ENCODE measurements around the gene MAP2. TPM values are rescaled to one million over a fixed set of nuclear protein-coding genes. Genes with fewer than 3 reads are reported as not detected.
A peak's percentile ranks its signal among the peaks of the same experiment; 100 is the strongest.

The MAP2 gene
- total RNA-seq, 1 donor from 2014 or later = 6.9 TPM

- DNase-seq (ENCODE audit: low spot score in 2 of 2, unreplicated experiment in 2 of 2) = no peak
- peaks cover 34% of the 10 kb centered on the region for H3K9me3 Mint-ChIP-seq
- peaks cover 11% of the 10 kb centered on the region for H3K36me3 Mint-ChIP-seq
- H3K27ac Mint-ChIP-seq = peak overlapping the region; percentile 28
- TF ChIP-seq CTCF (IDR thresholded peaks at IDR 0.05; ENCODE audit: unreplicated experiment) = no peak
- H3K4me3 Mint-ChIP-seq = no peak overlapping the region
- H3K4me1 Mint-ChIP-seq = peaks cover 13% of the 10 kb centered on the region
- H3K27me3 Mint-ChIP-seq (ENCODE audit: low read depth) = no peaks in the 10 kb centered on the region
These were observed 72.2 kb downstream of the MAP2 start for GRCh38 chr2:209495855-209496585.

- H3K27me3 Mint-ChIP-seq (ENCODE audit: low read depth) = no peaks in the 10 kb centered on the region
- DNase-seq (ENCODE audit: low spot score in 2 of 2, unreplicated experiment in 2 of 2) = no peak
- H3K4me1 Mint-ChIP-seq = peaks cover 18% of the 10 kb centered on the region
- peak overlapping the region; percentile 28 for H3K27ac Mint-ChIP-seq
- no peak for TF ChIP-seq CTCF (IDR thresholded peaks at IDR 0.05; ENCODE audit: unreplicated experiment)
- H3K4me3 Mint-ChIP-seq = no peak overlapping the region
- H3K9me3 Mint-ChIP-seq = peaks cover 29% of the 10 kb centered on the region
- peaks cover 5% of the 10 kb centered on the region for H3K36me3 Mint-ChIP-seq
These were observed 72.7 kb downstream of the MAP2 start for GRCh38 chr2:209496586-209496982.

GRCh38 chr2:209498614-209499013, 74.8 kb downstream of the MAP2 start:
- peaks cover 12% of the 10 kb centered on the region for H3K9me3 Mint-ChIP-seq
- TF ChIP-seq CTCF (IDR thresholded peaks at IDR 0.05; ENCODE audit: unreplicated experiment) = no peak
- peaks cover 23% of the 10 kb centered on the region for H3K4me1 Mint-ChIP-seq
- no peak overlapping the region for H3K4me3 Mint-ChIP-seq
- DNase-seq (ENCODE audit: low spot score in 2 of 2, unreplicated experiment in 2 of 2) = no peak
- peaks cover 5% of the 10 kb centered on the region for H3K36me3 Mint-ChIP-seq
- H3K27me3 Mint-ChIP-seq (ENCODE audit: low read depth) = peaks cover 2% of the 10 kb centered on the region
- no peak overlapping the region for H3K27ac Mint-ChIP-seq

GRCh38 chr2:209499069-209499468, 75.2 kb downstream of the MAP2 start:
- peaks cover 12% of the 10 kb centered on the region for H3K9me3 Mint-ChIP-seq
- no peak overlapping the region for H3K4me3 Mint-ChIP-seq
- H3K4me1 Mint-ChIP-seq = peaks cover 23% of the 10 kb centered on the region
- no peak for TF ChIP-seq CTCF (IDR thresholded peaks at IDR 0.05; ENCODE audit: unreplicated experiment)
- H3K27ac Mint-ChIP-seq = no peak overlapping the region
- H3K36me3 Mint-ChIP-seq = peaks cover 5% of the 10 kb centered on the region
- no peak for DNase-seq (ENCODE audit: low spot score in 2 of 2, unreplicated experiment in 2 of 2)
- peaks cover 2% of the 10 kb centered on the region for H3K27me3 Mint-ChIP-seq (ENCODE audit: low read depth)

GRCh38 chr2:209501579-209501978, 77.7 kb downstream of the MAP2 start:
- H3K4me1 Mint-ChIP-seq = peaks cover 12% of the 10 kb centered on the region
- H3K27ac Mint-ChIP-seq = no peak overlapping the region
- no peak for TF ChIP-seq CTCF (IDR thresholded peaks at IDR 0.05; ENCODE audit: unreplicated experiment)
- no peak overlapping the region for H3K4me3 Mint-ChIP-seq
- DNase-seq (ENCODE audit: low spot score in 2 of 2, unreplicated experiment in 2 of 2) = no peak
- peaks cover 2% of the 10 kb centered on the region for H3K27me3 Mint-ChIP-seq (ENCODE audit: low read depth)
- H3K9me3 Mint-ChIP-seq = peaks cover 12% of the 10 kb centered on the region
- peaks cover 5% of the 10 kb centered on the region for H3K36me3 Mint-ChIP-seq
